GM19240 (cell line): ENCODE results near the gene PLEKHG1.
A peak's percentile ranks its signal among the peaks of the same experiment; 100 is the strongest.

ENCODE experiments used
- DNase-seq: peaks from one replicate; pipeline ENCODE4 v3.0.0; 2011; ENCODE audit warnings: low spot score; ENCODE audit not compliant: insufficient read length

PLEKHG1 gene

GRCh38 chr6:150599199-150600009 is at the start of gene PLEKHG1:
Gene PLEKHG1, plus strand, starts transcription at chr6:150599885. Its CDS starts 133,797 bp downstream, at chr6:150733682.
- peak; percentile 45 for DNase-seq

GRCh38 chr6:150550244-150550643 is 49.4 kb upstream of the PLEKHG1 start:
- no peak for DNase-seq

- DNase-seq = no peak
Observed at GRCh38 chr6:150557043-150557599, 42.6 kb upstream of the PLEKHG1 start.

GRCh38 chr6:150560004-150560883 is 39.4 kb upstream of the PLEKHG1 start:
- DNase-seq = no peak

GRCh38 chr6:150560884-150561219 is 38.8 kb upstream of the PLEKHG1 start:
- DNase-seq = no peak

GRCh38 chr6:150565945-150566344 is 33.7 kb upstream of the PLEKHG1 start:
- DNase-seq = no peak

- no peak for DNase-seq
Observed at GRCh38 chr6:150566486-150566885, 33.2 kb upstream of the PLEKHG1 start.

GRCh38 chr6:150567380-150567779 is 32.3 kb upstream of the PLEKHG1 start:
- DNase-seq = no peak

- DNase-seq = no peak
Observed at GRCh38 chr6:150567823-150568383, 31.8 kb upstream of the PLEKHG1 start.

GRCh38 chr6:150568560-150568959 is 31.1 kb upstream of the PLEKHG1 start:
- DNase-seq = no peak

GRCh38 chr6:150569161-150569560 is 30.5 kb upstream of the PLEKHG1 start:
- DNase-seq = no peak

GRCh38 chr6:150573041-150573681 is 26.5 kb upstream of the PLEKHG1 start:
- no peak for DNase-seq

GRCh38 chr6:150575836-150576235 is 23.8 kb upstream of the PLEKHG1 start:
- DNase-seq = no peak

- DNase-seq = no peak
Observed at GRCh38 chr6:150576651-150577226, 22.9 kb upstream of the PLEKHG1 start.

- DNase-seq = no peak
Observed at GRCh38 chr6:150579611-150580010, 20.1 kb upstream of the PLEKHG1 start.

GRCh38 chr6:150580489-150580888 is 19.2 kb upstream of the PLEKHG1 start:
- DNase-seq = no peak

- no peak for DNase-seq
Observed at GRCh38 chr6:150584065-150584464, 15.6 kb upstream of the PLEKHG1 start.

GRCh38 chr6:150584596-150584995 is 15.1 kb upstream of the PLEKHG1 start:
- DNase-seq = no peak

- DNase-seq = no peak
Observed at GRCh38 chr6:150586850-150587359, 12.8 kb upstream of the PLEKHG1 start.

- DNase-seq = no peak
Observed at GRCh38 chr6:150587637-150588036, 12.0 kb upstream of the PLEKHG1 start.
